Inflammatory macrophage treated with lipopolysaccharide for 4 hours (primary cell): ENCODE measurements around the gene MGAT4A.
"Not testable (repeated sequence)": the region's sequence is repeated elsewhere in the genome, so short reads cannot be mapped to it uniquely, and the experiment has no call there.

Experiments used
- DNase-seq: peaks from one replicate; pipeline ENCODE4 v3.0.0-alpha.2; 2020

Gene MGAT4A

GRCh38 chr2:98701230-98701629 lies 29.7 kb downstream of the MGAT4A start:
- DNase-seq = peak; percentile 31

DNA sequence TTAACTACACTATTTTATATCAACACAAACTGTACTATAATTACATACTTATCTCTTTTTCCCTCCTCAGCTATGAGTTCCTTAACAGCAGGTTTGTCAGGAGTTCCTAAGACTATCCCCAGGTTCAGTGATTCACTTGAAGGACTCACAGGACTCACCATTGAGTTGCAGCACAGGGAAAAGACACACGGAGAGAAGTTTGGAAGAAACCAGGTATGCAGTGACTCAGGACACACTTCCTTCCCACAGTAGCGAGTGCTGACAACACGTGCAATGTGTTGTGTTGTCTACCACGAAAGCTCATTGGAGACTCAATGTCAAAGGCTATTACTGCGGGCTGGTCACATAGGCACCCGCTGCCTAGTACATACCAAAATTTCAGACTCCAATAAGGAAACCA lies 32.0 kb downstream of the MGAT4A start:
- no peak for DNase-seq

- DNase-seq = no peak
Observed at GRCh38 chr2:98697651-98698337, 33.1 kb downstream of the MGAT4A start.

- no peak for DNase-seq
Observed at GRCh38 chr2:98696200-98696599, 34.7 kb downstream of the MGAT4A start.

DNA sequence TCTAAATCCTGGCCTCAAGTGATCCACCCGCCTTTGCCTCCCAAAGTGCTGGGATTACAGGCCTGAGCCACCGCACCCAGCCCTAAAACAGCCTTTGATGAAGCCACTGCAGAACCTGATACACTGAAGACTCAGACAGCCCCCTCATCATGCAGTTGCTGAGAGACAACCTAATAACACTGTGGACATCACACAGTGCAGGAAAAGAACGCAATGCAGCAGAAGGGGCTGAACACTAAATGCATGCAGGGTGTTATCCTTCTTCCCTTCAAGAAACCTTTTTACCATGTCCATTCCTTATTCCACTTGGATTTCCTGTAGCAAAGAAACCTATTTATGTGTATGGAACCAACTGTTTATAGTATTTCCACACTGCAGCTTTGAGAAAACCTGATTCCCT lies 35.7 kb downstream of the MGAT4A start:
- no peak for DNase-seq

DNA sequence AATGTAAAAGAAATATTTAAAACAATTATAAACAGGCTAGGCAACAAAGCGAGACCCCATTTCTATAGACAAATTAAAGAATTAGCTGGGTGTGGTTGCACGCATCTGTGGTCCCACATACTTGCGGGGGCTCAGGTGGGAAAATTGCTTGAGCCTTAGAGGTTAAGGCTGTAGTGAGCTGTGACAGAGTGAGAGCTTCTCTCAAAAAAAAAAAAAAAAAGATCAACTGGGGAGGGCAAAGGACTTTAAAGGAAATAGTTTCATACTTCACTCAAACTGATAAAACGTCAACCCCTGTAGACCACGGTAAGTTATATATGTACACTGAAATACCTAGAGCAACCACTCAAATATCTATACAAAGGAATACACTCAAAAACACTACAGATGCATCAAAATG lies 37.5 kb downstream of the MGAT4A start:
- no peak for DNase-seq

DNA sequence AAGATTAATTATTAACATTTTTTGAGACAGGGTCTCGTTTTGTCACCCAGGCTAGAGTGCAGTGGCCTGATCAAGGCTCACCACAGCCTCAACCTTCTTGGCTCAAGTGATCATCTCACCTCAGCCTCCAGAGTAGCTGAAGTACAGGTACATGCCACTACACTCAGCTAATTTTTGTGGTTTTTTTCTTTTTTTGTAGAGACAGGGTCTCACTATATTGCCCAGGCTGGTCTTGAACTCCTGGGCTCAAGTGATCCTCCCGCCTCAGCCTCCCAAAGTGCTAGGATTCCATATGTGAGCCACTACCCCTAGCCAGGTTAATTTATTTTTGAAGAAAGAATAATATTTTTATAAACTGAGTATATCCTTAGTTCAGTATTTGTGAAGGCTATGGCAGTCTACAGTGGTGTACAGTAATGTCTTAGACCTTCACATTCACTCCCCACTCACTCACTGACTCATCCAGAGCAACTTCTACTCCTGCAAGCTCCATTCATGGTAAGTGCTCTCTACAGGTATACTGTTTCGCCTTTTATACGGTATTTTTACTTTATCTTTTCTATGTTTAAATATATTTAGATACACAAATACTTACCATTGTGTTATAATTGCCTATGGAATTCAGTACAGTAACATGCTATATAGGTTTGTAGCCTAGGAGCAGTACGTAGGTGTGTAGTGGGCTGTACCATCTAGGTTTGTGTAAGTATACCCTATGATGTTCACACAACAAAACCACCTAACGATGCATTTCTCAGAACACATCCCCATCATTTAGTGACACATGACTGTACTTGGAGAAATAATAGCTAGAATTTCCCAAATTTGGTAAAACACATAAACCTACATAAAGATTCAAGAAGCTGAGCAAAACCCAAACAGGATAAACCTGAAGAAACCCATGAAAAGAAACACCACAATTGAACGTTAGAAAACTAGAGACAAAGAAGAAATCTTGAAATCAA lies 38.6 kb downstream of the MGAT4A start:
- DNase-seq = no peak

DNA sequence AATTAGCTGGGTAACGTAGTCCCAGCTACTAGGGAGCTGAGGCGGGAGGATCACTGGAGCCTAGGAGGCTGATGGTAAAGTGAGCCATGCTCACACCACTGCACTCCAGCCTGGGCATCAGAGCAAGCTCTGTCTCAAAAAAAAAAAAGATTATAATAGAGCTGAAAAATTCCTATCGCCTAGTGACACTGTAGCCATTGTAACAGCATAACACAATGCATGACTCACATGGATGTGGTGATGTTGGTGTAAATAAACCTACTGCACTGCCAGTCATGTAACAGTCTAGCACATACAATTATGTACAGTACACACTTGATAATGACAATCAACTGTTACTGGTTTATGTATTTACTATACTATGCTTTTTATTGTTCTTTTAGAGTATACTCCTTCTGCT lies 39.6 kb downstream of the MGAT4A start:
- DNase-seq = no peak

DNA sequence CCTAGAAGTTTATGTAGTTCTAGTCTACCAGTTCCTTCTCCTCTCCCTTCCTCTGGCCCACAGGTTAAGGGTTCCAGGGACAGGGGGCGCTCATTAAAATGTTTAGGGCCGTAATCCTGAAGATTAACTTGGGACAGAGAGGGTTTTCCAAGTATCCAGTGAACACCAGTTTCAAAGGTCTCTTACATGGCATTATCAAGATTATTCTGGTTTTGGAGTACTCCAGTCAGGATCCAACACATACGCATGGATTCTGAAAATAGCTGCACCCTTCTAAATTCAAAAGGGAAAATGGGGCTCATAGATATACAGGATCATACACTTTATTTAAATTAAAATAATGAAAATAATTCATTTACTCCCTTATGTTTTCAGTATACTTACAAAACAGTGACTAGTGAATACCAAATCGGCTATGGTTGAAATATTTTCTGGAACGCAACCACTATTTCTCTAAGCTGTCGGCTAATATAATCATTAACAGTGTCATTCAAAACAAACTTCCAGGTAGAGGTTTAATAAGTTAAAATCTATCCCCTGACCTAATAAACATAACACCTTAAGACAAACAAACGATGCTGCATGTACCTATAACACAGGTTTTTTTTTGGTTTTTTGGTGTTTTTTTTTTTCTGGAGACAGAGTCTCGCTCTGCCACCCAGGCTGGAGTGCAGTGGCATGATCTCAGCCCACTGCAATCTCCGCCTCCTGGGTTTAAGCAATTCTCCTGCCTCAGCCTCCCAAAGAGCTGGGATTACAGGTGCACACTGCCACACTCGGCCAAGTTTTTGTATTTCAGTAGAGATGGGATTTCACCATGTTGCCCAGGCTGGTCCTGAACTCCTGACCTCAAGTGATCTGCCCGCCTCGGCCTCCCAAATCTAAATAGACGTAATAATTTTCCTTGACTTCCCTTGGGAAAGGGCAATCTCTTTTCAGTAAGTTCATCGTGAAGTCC lies 44.7 kb downstream of the MGAT4A start:
- DNase-seq = no peak

- DNase-seq = no peak
Observed at GRCh38 chr2:98683728-98684127, 47.2 kb downstream of the MGAT4A start.

DNA sequence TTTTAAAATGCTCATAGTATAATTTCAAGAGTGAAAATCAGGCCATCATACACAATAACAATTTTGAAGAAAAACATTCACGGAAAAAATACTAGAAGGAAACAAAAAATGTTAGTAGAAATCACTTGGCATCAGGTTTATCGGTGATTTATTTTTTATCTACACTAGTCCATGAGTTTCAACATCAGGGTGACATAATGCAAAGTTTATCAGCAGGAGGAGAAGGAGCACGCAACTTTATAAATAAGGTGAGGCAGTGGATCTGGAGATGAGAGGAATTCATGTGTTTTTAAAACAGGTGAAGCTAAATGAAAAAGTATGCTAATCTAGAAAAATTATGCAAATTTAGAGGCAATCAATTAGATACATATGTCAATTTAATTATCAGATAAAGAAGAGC lies 54.2 kb downstream of the MGAT4A start:
- DNase-seq = no peak

GRCh38 chr2:98674233-98674964 lies 56.5 kb downstream of the MGAT4A start:
- DNase-seq = no peak

DNA sequence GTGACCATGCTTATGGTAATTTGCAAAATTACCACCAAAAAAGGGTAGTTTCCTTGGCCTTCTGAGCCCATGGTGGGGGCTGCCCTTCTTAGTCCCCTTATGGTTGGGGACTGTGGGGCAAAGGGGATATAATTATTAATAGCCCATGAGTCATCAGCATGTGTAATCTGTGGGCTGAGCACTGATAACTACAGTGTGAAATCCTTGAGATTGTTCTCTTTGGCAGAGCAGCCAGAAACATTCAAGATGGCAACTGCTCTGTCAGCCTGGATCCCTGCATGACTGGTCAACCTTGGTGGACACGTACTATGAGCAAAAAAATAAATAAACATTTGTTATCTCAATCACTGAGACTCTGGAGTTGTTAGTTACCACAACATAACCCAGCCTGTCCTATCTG lies 61.3 kb downstream of the MGAT4A start:
- peak; percentile 18 for DNase-seq

DNA sequence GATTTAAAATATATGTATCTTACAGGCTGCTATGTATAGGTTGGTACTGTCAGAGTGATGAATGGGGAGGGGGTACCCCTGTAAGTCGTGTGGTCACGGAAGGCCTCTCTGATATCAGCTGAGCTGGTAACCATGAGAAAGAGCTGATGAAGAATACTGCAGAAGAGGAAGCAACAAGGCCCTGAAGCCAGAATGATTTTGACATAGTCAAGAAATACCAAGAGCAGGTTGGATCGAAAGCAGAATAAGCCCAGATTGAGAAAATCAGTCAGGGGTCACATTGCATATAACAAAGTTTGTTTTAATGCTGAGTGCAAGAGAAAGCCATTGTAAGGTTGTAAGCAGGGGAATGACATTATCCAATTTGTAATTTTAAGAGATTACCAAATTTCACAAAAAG lies 65.3 kb downstream of the MGAT4A start:
- DNase-seq = peak; percentile 53

- peak; percentile 39 for DNase-seq
Observed at GRCh38 chr2:98664323-98664722, 66.6 kb downstream of the MGAT4A start.

GRCh38 chr2:98663511-98664090 lies 67.3 kb downstream of the MGAT4A start:
- DNase-seq = no peak

- DNase-seq = not testable (repeated sequence)
Observed at GRCh38 chr2:98659491-98659840, 71.5 kb downstream of the MGAT4A start.

- no peak for DNase-seq
Observed at GRCh38 chr2:98658816-98659490, 72.0 kb downstream of the MGAT4A start.

DNA sequence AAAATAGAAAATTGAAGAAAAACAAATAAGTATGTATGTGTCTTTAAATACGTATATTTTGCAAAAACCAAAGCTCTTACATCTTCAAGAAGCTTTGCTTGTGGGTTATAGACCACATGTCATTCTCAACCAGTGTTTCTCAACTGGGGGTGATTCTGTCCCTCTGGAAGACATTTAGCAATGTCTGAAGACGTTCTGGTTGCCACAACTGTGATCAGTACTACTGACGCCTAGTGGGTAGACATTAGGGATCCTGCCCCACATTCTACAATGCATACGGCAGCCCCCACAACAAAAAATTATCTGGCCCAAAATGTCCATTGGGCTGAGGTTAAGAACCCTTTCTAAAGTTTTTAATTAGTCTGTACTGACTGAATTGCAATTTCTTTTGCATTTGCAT lies 74.1 kb downstream of the MGAT4A start:
- DNase-seq = peak; percentile 75

- peak; percentile 47 for DNase-seq
Observed at GRCh38 chr2:98654699-98655495, 76.0 kb downstream of the MGAT4A start.

DNA sequence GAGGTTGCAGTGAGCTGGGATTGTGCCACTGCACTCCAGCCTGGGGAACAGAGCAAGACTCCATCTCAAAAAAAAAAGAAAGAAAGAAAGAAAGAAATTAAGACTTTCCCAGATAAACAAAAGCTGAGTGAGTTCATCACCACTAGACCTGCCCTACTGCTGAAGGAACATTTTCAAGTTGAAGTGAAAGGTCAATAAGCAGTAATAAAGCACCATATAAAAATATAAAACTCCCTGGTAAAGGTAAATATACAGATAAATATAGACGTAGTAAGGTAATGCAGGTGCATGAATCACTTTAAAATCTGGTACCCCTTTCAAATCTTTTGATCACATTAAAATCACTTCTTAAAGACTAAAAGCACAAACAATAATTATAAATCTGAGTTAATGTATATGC lies 79.9 kb downstream of the MGAT4A start:
- DNase-seq = no peak
